ENCODE data around the gene ZNF576.

GRCh38 chr19:43626838-43627237, 30.4 kb downstream of the ZNF576 start:
- no peak for TF ChIP-seq CTCF (IDR thresholded peaks at IDR 0.05; ENCODE audit: insufficient read depth, low read length, poor library complexity, severe bottlenecking)
- no peak for TF ChIP-seq EZH2phosphoT487 (conservative IDR thresholded peaks at IDR 0.05; ENCODE audit: low read length)

Data from SU-DHL-6 (cell line).